Neural cell (in vitro differentiated cells): ENCODE results near the gene AOX1.

ENCODE experiments used
- CTCF ChIP-seq: fragments of 450-650 bp; IDR thresholded peaks from 2 replicates; pipeline ENCODE4 v1.5.1; 2014; ENCODE audit warnings: antibody characterized with exemption, mild to moderate bottlenecking, moderate library complexity; ENCODE audit not compliant: poor library complexity, severe bottlenecking
- POLR2AphosphoS5 ChIP-seq: IDR thresholded peaks from 2 replicates; pipeline ENCODE4 v1.6.1; 2012

GRCh38 chr2:200664770-200665494 lies 79.1 kb downstream of the AOX1 start:
- no peak for TF ChIP-seq CTCF
- TF ChIP-seq POLR2AphosphoS5: no peak
